Measurements from ENCODE around the gene HAUS3. TPM values are rescaled to one million over a fixed set of nuclear protein-coding genes. Genes with fewer than 3 reads are reported as not detected.

HAUS3 gene
- total and polyA plus RNA-seq, 10 of the 15 experiments (the other 5 are each of a cell fraction or from before 2014, with no cell fraction given) = 4.2 to 23.9 (median 12.3) TPM

DNA sequence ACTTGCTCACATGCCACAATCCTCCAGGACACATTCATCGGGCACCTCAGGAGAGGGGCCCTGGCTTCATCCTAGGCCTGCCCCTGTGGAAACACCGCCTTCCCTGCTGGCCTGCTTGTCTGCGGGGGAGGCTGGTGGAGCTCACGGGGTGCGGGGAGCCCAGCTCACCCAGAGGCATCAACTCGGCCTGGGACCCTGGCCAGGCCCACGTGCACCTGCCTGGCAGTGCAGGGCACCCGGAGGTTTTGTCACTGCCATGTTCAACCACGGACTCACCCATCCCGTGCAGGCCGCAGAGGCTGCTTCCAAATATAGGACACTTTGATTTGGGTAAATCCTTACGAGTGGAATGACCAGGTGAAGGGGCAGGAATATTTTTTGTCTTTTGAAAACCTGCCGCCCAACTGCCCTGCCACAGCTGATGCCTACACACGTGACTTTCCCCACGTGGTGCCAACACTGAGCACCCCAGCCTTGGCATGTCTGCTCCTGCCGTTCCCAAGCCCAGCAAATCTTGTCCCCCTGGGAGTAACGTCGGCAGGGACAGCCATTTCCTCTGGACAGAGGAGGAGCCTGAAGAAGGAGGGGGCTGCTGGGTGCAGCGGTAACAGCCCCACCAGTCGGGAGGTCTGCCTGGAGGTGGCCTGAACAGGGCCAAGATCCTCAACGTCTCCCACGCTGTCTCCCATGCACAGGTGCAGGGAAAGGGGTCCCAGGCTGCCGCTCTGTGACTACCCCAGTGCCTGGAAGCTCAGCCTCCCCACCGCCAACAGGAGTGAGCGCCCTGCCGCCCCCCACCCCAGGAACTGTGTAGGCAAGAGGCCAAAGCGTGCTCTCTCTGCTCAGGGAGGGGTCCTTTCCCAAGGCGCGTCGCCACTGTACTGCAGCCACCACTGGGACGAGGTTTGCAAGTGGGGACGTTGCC is 11.5 kb upstream of the HAUS3 start:
- H3K27me3 ChIP-seq (replicated peaks in 1 of 2; ENCODE audit: control insufficient read depth in 2 of 2, insufficient read depth in 2 of 2, low read length in 1 of 2) = no peaks in the 10 kb centered on the region
- H3K9me3 ChIP-seq (replicated peaks; ENCODE audit: control insufficient read depth, insufficient read depth, low read length) = no peaks in the 10 kb centered on the region
- H3K4me2 ChIP-seq (ENCODE audit: control insufficient read depth, insufficient read depth) = no peak overlapping the region
- ChIA-PET POLR2A (no interaction called here), SMC1A (ENCODE audit: uncharacterized antibody, unreplicated experiment) (no interaction called here), CTCF (no interaction called here), RAD21 (ENCODE audit: unreplicated experiment) (no interaction called here)
- ATAC-seq = no peak
- no peaks in the 10 kb centered on the region; the same call in 1 of the 2 replicates for H3K79me2 ChIP-seq (ENCODE audit: control insufficient read depth, insufficient read depth, low read length)
- no peaks in the 10 kb centered on the region for H3K4me1 ChIP-seq (ENCODE audit: control insufficient read depth, insufficient read depth, low read length)
- in situ Hi-C loops (cut with MboI) = no loop called here
- no peak for DNase-seq (ENCODE audit: low read depth, low spot score)
- H3K4me3 ChIP-seq = no peak overlapping the region
- 72% methylated on average over 32 of the region's 32 CpGs for WGBS (ENCODE audit: insufficient coverage, insufficient replicate concordance, low lambda C conversion rate, missing lambda C conversion rate)
- intact Hi-C loops (cut with micrococcal nuclease; ENCODE audit: unreplicated experiment) = no loop called here
- H2AFZ ChIP-seq (ENCODE audit: control insufficient read depth, low read depth, low read length) = no peak overlapping the region
- no peaks in the 10 kb centered on the region for H4K20me1 ChIP-seq (ENCODE audit: control insufficient read depth, insufficient read depth)
- H3K27ac ChIP-seq (ENCODE audit: control insufficient read depth, insufficient read depth) = no peak overlapping the region
- TF ChIP-seq TBL1XR1 (IDR thresholded peaks at IDR 0.05; ENCODE audit: low read depth, low read length) (no peak), ATF7 (IDR thresholded peaks at IDR 0.05; ENCODE audit: low read depth) (no peak), SREBF2 (IDR thresholded peaks at IDR 0.05; ENCODE audit: low read length) (no peak)
- TF ChIP-seq, protein P1, sequence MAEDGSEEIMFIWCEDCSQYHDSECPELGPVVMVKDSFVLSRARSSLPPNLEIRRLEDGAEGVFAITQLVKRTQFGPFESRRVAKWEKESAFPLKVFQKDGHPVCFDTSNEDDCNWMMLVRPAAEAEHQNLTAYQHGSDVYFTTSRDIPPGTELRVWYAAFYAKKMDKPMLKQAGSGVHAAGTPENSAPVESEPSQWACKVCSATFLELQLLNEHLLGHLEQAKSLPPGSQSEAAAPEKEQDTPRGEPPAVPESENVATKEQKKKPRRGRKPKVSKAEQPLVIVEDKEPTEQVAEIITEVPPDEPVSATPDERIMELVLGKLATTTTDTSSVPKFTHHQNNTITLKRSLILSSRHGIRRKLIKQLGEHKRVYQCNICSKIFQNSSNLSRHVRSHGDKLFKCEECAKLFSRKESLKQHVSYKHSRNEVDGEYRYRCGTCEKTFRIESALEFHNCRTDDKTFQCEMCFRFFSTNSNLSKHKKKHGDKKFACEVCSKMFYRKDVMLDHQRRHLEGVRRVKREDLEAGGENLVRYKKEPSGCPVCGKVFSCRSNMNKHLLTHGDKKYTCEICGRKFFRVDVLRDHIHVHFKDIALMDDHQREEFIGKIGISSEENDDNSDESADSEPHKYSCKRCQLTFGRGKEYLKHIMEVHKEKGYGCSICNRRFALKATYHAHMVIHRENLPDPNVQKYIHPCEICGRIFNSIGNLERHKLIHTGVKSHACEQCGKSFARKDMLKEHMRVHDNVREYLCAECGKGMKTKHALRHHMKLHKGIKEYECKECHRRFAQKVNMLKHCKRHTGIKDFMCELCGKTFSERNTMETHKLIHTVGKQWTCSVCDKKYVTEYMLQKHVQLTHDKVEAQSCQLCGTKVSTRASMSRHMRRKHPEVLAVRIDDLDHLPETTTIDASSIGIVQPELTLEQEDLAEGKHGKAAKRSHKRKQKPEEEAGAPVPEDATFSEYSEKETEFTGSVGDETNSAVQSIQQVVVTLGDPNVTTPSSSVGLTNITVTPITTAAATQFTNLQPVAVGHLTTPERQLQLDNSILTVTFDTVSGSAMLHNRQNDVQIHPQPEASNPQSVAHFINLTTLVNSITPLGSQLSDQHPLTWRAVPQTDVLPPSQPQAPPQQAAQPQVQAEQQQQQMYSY (CRISPR knock-in tag; IDR thresholded peaks at IDR 0.05) = no peak
- no peak for FAIRE-seq
- TSS peak; percentile 35 for BruUV-seq (replicated peaks)
- peaks cover 0 to 4% of the 10 kb centered on the region in 2 experiments; a peak in 2 of 4 replicates for H3K36me3 ChIP-seq (ENCODE audit: control insufficient read depth in 2 of 2, insufficient read depth in 2 of 2, low read length in 1 of 2)
- no peak overlapping the region for H3K9ac ChIP-seq (ENCODE audit: control insufficient read depth, insufficient read depth, low read length)

Measured in GM12878 (cell line).